KMS-11 (cell line): ENCODE measurements around the gene PKD1L1.

Source experiments
- H2AFZ ChIP-seq: fragments of 200-600 bp; sonication (generic); 2 replicates; pipeline ENCODE4 v1.6.1; 2016; ENCODE audit warnings: antibody characterized with exemption, mixed run types, low read depth
- H3K27ac ChIP-seq: fragments of 200-600 bp; sonication (generic); 2 replicates; pipeline ENCODE4 v1.6.1; 2016; ENCODE audit warnings: mild to moderate bottlenecking, mixed run types
- H3K27me3 ChIP-seq: fragments of 200-600 bp; sonication (generic); 2 replicates; pipeline ENCODE4 v1.6.1; 2017; ENCODE audit warnings: mild to moderate bottlenecking, low read depth, mixed run types, moderate library complexity; ENCODE audit not compliant: insufficient read depth
- H3K36me3 ChIP-seq: fragments of 200-600 bp; sonication (generic); 2 replicates; pipeline ENCODE4 v1.6.1; 2017; ENCODE audit warnings: mild to moderate bottlenecking, mixed run types; ENCODE audit not compliant: insufficient read depth
- H3K4me1 ChIP-seq: fragments of 200-600 bp; sonication (generic); 2 replicates; pipeline ENCODE4 v1.6.1; 2016; ENCODE audit warnings: mild to moderate bottlenecking, low read depth, mixed run types; ENCODE audit not compliant: poor library complexity, severe bottlenecking
- H3K4me2 ChIP-seq: fragments of 200-600 bp; sonication (generic); 2 replicates; pipeline ENCODE4 v1.7.0; 2016; ENCODE audit warnings: mild to moderate bottlenecking, mixed run types
- H3K4me3 ChIP-seq: fragments of 200-600 bp; sonication (generic); IDR thresholded peaks from 2 replicates; pipeline ENCODE4 v1.6.1; 2017; ENCODE audit warnings: low read depth, low read length, mixed read lengths; ENCODE audit not compliant: insufficient read depth
- H3K79me2 ChIP-seq: fragments of 200-600 bp; sonication (generic); 2 replicates; pipeline ENCODE4 v1.6.1; 2016; ENCODE audit warnings: low read depth, mixed run types; ENCODE audit not compliant: insufficient read depth
- H3K9ac ChIP-seq: fragments of 200-600 bp; sonication (generic); 2 replicates; pipeline ENCODE4 v1.6.1; 2016; ENCODE audit warnings: mild to moderate bottlenecking, mixed run types
- H4K20me1 ChIP-seq: fragments of 200-600 bp; sonication (generic); 2 replicates; pipeline ENCODE4 v1.6.1; 2016; ENCODE audit warnings: mild to moderate bottlenecking, mixed run types; ENCODE audit not compliant: insufficient read depth
- TF ChIP-seq, protein P1 (sequence below): fragments of 200-600 bp; sonication (generic); conservative IDR thresholded peaks from 2 replicates; pipeline ENCODE4 v1.6.1; 2017; ENCODE audit warnings: low read depth, mild to moderate bottlenecking, antibody characterized with exemption, low read length, moderate library complexity, mixed read lengths

PKD1L1 gene

DNA sequence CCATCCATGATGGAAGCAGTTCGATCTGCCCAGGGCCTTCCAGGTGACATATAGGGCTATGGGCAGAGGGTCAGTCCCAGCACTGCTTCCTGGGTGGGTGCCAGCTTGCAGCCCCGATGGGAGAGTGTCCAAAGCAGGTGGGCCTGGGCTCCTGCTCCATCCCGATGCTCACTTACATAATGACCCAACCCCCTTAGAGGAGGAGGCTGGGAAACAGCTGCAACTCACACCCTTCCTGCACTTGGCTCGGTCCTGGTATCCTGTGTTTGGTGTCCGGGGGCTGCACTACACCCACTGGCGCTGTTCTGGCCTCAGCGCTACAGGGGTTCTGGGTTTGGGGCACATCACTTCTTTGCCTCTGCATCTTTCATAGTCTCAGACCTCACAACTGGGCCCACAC, 58.5 kb downstream of the PKD1L1 start:
- no peak overlapping the region for H3K4me2 ChIP-seq
- H3K79me2 ChIP-seq = no peaks in the 10 kb centered on the region
- no peak overlapping the region for H3K27ac ChIP-seq
- TF ChIP-seq, protein P1, sequence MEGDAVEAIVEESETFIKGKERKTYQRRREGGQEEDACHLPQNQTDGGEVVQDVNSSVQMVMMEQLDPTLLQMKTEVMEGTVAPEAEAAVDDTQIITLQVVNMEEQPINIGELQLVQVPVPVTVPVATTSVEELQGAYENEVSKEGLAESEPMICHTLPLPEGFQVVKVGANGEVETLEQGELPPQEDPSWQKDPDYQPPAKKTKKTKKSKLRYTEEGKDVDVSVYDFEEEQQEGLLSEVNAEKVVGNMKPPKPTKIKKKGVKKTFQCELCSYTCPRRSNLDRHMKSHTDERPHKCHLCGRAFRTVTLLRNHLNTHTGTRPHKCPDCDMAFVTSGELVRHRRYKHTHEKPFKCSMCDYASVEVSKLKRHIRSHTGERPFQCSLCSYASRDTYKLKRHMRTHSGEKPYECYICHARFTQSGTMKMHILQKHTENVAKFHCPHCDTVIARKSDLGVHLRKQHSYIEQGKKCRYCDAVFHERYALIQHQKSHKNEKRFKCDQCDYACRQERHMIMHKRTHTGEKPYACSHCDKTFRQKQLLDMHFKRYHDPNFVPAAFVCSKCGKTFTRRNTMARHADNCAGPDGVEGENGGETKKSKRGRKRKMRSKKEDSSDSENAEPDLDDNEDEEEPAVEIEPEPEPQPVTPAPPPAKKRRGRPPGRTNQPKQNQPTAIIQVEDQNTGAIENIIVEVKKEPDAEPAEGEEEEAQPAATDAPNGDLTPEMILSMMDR = no peak
- no peaks in the 10 kb centered on the region for H3K36me3 ChIP-seq
- peaks cover 8% of the 10 kb centered on the region for H3K4me1 ChIP-seq
- H2AFZ ChIP-seq = no peak overlapping the region
- H3K4me3 ChIP-seq = no peak overlapping the region
- H4K20me1 ChIP-seq = no peaks in the 10 kb centered on the region
- no peak overlapping the region for H3K9ac ChIP-seq
- H3K27me3 ChIP-seq = no peaks in the 10 kb centered on the region

DNA sequence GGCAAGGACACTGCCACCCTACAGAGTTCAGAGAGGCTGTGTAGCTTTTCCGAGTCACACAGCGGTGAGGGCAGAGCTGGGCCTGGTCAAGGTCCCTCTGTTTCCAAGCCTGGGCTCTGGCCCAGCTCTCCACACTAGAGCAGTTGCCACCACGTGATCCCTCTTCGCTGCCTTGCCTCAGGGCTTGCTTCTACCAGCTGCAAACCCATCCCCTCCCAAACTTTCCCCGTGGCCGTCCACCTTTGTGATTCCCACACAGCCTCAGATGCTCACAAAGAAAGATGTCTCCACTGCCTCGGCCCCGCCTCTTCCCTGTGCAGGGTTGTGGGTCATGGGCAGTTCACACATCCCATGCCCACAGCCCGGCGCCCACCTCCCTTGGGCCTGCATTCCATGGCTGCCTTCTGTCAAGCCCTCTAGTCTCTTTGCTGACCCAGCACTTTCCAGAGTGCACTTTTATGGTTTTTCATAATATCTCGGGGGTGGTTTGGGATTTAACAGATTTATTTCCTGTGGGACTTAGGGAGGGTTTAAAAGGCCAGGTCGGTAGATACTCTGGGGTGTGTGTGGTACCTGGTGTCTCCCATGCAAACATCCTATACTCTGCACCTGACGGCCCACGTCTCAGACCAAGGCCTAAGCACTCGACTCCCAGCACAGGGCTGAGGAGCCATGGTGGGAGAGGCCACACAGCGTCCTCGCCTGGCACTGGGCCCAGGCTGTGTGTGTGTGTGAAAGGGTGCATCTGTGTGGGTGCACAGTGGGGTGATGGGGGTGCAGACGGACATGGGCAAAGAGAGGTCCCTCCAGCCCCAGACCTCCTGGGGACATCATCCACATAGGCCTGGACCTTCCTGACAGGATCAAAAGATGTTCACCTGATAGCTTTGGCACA, 59.6 kb downstream of the PKD1L1 start:
- Histone ChIP-seq H3K4me1 (peaks cover 14% of the 10 kb centered on the region), H3K27ac (no peak overlapping the region), H3K27me3 (no peaks in the 10 kb centered on the region), H3K9ac (no peak overlapping the region), H3K79me2 (no peaks in the 10 kb centered on the region), H3K4me3 (no peak overlapping the region), H2AFZ (no peak overlapping the region), H3K36me3 (no peaks in the 10 kb centered on the region), H4K20me1 (no peaks in the 10 kb centered on the region), H3K4me2 (no peak overlapping the region)
- TF ChIP-seq, protein P1 = no peak

DNA sequence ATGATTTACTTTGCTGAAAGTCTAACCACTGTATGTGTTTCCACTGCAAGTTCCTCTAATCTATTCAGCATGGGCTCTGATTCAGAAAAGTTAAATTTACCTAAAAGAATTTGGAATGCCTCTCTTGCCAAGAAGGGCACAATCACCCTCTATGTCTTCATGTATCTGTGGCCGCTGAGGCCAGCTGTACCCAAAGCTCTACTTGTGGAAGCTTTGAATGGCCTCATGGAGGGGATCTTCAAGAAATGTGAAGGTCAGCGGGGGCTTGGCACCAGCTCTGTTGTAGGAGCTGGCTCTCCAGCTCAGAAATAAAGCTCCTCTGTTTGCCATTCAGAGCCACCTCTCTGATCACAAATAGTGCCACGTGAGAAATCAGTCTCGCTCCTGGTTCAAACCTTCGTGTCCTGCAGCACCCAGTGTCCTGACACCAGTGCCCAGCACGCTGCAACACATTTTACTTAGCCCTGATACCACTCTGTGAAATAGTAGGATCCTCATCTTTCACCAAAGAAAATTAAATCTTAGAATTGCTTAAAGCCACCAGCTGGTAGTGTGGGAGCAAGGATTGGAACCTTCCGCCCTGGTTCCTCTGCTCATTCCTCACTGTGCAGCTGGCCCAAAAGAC, 61.1 kb downstream of the PKD1L1 start:
- Histone ChIP-seq H3K4me3 (no peak overlapping the region), H2AFZ (no peak overlapping the region), H3K4me2 (no peak overlapping the region), H3K79me2 (no peaks in the 10 kb centered on the region), H3K27ac (no peak overlapping the region), H3K9ac (no peak overlapping the region), H3K36me3 (no peaks in the 10 kb centered on the region), H3K4me1 (peaks cover 14% of the 10 kb centered on the region), H3K27me3 (no peaks in the 10 kb centered on the region), H4K20me1 (no peaks in the 10 kb centered on the region)
- TF ChIP-seq, protein P1 = no peak

DNA sequence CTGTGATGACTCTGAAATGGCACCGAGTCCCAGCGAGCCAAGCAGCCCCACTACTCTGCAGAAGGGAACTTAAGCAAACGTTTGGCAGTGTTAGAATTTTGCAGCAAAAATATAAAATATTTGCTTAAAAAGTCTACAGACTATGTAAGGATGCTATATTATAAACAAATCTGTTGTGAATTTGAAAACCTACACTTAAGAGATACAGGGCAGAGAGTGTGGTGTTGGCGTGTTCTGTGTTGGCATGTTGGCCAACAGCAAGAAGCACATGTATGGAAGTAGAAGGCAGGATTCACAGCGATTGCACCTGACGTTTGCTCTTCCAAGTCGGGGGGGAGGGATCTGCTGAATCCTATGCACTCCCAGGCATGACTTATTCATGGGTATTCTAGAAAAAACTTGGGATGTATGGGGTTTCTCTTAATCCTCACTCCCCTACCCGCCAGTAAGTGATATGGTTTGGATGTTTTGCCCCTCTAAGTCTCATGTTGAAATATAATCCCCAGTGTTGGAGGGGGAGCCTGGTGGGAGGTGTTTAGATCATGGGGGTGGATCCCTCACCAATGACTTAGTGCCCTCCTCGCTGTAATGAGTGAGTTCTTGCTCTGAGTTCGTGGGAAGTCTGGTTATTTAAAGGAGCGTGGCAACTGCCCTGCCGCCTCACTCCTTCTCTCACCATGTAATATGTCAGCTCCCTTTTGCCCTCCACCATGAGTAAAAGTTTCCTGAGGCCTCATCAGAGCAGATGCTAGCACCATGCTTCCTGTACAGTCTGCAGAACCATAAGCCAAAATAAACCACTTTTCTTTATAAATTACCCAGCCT, 62.1 kb downstream of the PKD1L1 start:
- no peak overlapping the region for H3K27ac ChIP-seq
- no peaks in the 10 kb centered on the region for H3K27me3 ChIP-seq
- TF ChIP-seq, protein P1 = no peak
- H3K9ac ChIP-seq = no peak overlapping the region
- no peak overlapping the region for H2AFZ ChIP-seq
- H3K36me3 ChIP-seq = no peaks in the 10 kb centered on the region
- no peak overlapping the region for H3K4me2 ChIP-seq
- no peaks in the 10 kb centered on the region for H3K79me2 ChIP-seq
- no peaks in the 10 kb centered on the region for H4K20me1 ChIP-seq
- H3K4me3 ChIP-seq = no peak overlapping the region
- H3K4me1 ChIP-seq = peaks cover 14% of the 10 kb centered on the region
